Stimulated activated CD8-positive, alpha-beta memory T cell treated with anti-CD3 and anti-CD28 coated beads, Interleukin-7, amount 100 ng/mL, for 1 hour (primary cell): Measurements from ENCODE around the gene LRRC75B.
A peak's percentile ranks its signal among the peaks of the same experiment; 100 is the strongest.

Experiments
- DNase-seq, 2 donors: peaks; one replicate each; pipeline ENCODE4 v3.0.0-alpha.2; 2020; ENCODE audit warnings: low read depth in 2 of 2

The LRRC75B gene

DNA sequence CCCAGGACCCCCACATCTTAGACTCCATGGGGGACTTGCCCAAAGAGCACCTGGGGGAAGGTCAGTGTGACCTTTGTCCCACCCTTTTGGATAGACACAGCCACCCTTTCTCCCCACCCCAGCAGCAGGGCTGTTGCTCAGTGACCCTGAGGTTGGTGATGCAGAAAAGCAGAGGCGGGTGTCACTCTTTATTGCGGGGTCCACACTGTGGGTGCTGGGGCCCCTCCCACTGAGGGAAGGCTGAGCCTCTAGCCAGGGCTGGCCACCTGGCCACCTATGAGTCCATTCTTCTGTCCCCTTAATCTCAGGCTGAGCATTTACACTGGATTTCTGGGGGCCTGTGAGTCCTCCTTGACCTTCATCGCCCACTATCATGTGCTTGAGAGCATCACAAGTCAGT lies 7.4 kb downstream of the LRRC75B start:
- no peak for DNase-seq

DNA sequence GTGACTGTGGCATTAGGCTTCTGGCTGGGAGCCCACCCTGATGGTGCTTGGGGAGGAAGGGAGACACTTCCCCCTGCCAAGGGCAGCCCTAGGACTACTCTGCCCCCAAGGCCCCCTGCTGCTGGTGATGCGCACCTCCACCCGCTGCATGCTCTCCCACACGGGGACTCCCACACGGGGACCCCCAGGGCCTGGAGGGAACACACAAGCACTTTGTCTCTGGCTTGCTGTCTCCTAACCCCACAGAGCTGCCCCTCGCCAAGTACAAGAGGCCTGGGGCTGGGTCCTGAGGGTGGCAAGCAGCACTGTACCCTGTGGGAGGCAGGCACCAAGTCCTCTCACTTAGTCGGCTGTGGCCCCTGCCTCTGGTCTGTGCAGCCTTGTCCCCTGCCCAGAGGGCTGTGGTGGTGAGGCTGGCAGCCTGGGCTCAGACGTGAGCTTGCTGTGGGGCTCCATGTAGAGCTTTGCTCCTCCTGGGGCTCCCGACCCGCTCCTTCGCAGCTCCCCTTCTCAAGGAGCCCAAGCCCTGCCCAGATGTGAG lies 7.9 kb downstream of the LRRC75B start:
- no peak for DNase-seq

DNA sequence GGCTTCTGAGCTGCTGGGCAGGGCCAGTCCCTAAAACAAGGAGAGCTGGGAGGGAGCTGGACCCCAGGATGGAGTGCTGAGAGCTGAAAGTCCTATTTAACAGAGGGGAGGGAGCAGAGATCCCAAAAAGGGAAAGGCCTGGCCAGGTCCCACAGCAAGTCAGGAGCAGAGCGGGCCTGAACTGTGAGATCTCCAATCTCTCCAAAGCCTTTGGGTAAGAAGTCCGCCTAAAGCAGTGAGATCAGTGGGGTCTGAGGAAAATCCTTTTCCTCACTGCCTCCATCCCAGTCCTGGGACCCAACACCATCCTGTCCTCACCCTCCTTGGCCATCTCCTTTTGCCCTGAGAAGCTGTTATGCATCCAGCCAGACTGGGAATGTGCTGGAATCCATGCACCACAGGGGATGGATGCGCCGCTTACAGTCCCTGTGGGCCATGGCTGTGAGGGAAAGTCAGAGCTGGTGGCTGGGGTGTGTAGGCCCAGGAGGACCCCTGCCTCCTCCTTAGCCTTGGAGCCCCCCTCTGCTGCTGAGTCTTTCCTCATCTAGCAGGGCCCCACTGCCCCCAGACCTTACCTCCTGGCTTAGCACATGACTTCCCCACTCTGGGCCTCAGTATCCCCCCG lies 8.6 kb downstream of the LRRC75B start:
- no peak for DNase-seq

DNA sequence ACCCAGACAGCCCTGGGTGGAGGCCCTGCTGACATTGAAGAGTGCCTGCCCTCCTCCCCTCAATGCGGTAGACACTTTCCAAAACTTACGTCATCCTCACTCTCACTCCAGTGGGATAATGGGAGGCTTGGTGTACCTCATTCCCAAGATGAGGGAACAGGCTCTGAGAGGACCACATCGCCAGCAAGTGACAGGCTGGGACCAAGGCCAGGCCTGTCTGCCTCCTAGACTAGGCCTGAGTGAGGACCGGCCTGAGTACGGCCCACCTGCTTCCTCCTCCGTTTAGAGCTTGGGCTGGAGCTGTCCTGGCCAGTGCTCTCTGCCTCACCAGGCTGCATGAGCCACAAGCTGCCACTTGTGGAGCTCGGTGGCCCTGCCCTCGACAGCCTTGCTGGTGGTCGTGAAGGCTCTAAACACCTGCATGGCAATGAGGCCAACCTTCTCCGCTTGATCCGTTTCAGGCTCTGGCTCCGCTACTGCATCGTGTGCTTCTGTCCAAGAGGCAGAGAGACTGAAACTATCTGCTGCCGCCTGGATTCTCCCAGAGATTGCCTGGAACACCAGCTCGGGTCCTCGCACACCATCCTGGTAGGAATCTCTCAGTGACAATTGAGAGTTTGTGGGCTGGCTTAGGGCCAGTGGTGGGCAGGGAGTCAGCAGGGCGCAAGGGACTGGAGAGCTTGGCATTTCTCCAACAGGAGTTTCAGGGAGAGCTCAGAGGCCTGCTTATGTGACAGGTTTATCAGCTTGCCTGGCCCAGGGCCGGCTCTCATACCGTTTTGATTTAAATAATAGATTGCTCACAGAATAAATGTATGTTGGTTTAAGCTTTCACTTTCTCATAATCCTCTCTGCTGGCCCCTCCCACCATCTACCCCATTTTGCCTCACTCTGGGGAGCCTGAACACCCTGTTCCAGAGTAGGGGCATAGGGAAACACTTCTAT lies 9.4 kb downstream of the LRRC75B start:
- DNase-seq: no peak

DNA sequence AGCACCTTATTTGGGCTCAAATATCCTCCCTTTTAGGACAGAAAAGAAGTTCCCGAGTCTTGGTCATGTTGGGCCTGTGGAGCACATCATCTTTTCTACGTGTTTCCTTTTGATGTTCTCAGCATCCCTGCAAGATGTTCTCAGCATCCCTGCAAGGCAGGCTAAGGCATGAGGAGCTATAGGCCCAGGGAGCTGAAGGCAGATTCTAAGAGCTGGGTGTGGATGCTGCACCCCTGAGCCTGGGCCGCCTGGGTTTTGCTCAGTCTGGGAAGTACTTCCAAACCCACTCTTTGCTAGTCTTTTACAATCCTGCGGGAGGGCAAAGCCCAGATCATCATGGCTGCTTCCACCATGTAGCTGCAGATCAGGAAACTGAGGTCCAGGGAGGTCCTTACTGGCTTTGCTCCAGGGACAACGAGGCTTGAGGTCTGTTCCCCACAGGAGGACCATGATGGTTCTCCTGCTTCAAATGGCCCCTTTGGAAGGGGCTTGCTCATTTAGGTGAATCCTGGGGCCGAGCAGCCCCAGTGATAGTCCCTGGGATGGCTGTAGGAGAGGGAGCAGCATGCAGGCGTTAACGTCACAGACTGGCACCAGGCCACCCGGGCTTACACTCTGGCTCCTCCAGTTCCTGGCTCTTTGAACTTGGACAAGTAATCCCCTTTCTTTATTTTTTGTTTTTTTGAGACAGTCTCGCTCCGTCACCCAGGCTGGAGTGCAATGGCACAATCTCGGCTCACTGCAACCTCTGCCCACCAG lies 10.6 kb downstream of the LRRC75B start:
- DNase-seq: no peak

- DNase-seq: no peak
Measured at GRCh38 chr22:24580276-24580675, 12.6 kb downstream of the LRRC75B start.

- no peak for DNase-seq
Measured at GRCh38 chr22:24579258-24579601, 13.6 kb downstream of the LRRC75B start.

- DNase-seq: no peak
Measured at GRCh38 chr22:24578355-24579257, 14.3 kb downstream of the LRRC75B start.

GRCh38 chr22:24576778-24577177 lies 16.1 kb downstream of the LRRC75B start:
- no peak for DNase-seq

DNA sequence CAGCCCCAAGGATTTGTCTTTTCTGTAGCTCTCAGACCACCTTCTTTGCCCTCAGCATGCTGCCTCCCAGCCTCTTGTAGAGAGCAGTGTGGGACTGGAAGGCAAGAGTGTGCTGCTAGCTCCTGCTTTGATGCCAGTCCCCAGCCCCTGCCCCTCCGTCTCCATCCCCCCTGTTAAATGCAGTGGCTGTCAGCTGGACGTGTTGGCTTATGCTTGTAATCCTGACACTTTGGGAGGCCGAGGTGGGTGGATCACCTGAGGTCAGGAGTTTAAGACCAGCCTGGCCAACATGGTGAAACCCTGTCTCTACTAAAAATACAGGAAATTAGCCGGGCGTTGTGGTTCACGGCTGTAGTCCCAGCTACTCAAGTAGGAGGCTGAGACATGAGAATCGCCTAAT lies 21.6 kb downstream of the LRRC75B start:
- no peak for DNase-seq

GRCh38 chr22:24567668-24568067 lies 25.2 kb downstream of the LRRC75B start:
- DNase-seq: no peak

- no peak for DNase-seq
Measured at GRCh38 chr22:24566899-24567511, 25.9 kb downstream of the LRRC75B start.

- DNase-seq: no peak
Measured at GRCh38 chr22:24565077-24565476, 27.8 kb downstream of the LRRC75B start.

- no peak for DNase-seq
Measured at GRCh38 chr22:24564376-24565058, 28.4 kb downstream of the LRRC75B start.

GRCh38 chr22:24563246-24563645 lies 29.6 kb downstream of the LRRC75B start:
- DNase-seq: no peak

GRCh38 chr22:24559471-24559870 lies 33.4 kb downstream of the LRRC75B start:
- no peak for DNase-seq

- peak; percentile 99 to 100 for DNase-seq
Measured at GRCh38 chr22:24555165-24556039, 37.5 kb downstream of the LRRC75B start, which contains the start of gene SNRPD3. SNRPD3 (plus strand) TSS chr22:24555999; CDS start chr22:24557675, 1,676 bp downstream.

- DNase-seq: no peak
Measured at GRCh38 chr22:24554313-24555164, 38.3 kb downstream of the LRRC75B start, which contains the start of gene GUCD1. GUCD1 (minus strand) TSS chr22:24555138; CDS start chr22:24554991, 147 bp downstream.
